DOHH2 (cell line): Measurements from ENCODE around the gene MAST2.
"Not testable (repeated sequence)": the region's sequence is repeated elsewhere in the genome, so short reads cannot be mapped to it uniquely, and the experiment has no call there.

Experiments used
- EZH2phosphoT487 ChIP-seq: fragments of 200-600 bp; sonication (generic); IDR thresholded peaks from 2 replicates; pipeline ENCODE4 v1.6.1; 2017; ENCODE audit warnings: borderline replicate concordance, mild to moderate bottlenecking, antibody characterized with exemption, low read length, moderate library complexity, mixed read lengths
- TF ChIP-seq, protein P1 (sequence below): fragments of 200-600 bp; sonication (generic); IDR thresholded peaks from one replicate; pipeline ENCODE4 v1.5.1; 2014; ENCODE audit warnings: antibody characterized with exemption, mild to moderate bottlenecking, low read depth, low read length; ENCODE audit not compliant: poor library complexity, severe bottlenecking

DNA sequence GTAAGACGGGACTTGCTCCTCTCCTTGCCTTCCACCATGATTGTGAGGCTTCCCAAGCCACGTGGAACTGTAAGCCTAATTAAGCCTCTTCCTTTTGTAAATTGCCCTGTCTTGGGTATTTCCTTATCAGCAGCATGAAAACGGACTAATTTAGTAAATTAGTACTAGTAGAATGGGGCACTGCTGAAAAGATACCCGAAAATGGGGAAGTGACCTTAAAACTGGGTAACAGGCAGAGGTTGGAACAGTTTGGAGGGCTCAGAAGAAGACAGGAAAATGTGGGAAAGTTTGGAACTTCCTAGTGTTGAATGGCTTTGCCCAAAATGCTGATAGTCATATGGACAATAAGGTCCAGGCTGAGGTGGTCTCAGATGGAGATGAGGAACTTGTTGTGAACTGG, 253.8 kb downstream of the MAST2 start:
- TF ChIP-seq, protein P1, sequence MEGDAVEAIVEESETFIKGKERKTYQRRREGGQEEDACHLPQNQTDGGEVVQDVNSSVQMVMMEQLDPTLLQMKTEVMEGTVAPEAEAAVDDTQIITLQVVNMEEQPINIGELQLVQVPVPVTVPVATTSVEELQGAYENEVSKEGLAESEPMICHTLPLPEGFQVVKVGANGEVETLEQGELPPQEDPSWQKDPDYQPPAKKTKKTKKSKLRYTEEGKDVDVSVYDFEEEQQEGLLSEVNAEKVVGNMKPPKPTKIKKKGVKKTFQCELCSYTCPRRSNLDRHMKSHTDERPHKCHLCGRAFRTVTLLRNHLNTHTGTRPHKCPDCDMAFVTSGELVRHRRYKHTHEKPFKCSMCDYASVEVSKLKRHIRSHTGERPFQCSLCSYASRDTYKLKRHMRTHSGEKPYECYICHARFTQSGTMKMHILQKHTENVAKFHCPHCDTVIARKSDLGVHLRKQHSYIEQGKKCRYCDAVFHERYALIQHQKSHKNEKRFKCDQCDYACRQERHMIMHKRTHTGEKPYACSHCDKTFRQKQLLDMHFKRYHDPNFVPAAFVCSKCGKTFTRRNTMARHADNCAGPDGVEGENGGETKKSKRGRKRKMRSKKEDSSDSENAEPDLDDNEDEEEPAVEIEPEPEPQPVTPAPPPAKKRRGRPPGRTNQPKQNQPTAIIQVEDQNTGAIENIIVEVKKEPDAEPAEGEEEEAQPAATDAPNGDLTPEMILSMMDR: not testable (repeated sequence)
- not testable (repeated sequence) for TF ChIP-seq EZH2phosphoT487
